ENCODE data around the gene RIOK3. TPM values are rescaled to one million over a fixed set of nuclear protein-coding genes. Genes with fewer than 3 reads are reported as not detected.

The RIOK3 gene
- total and polyA plus RNA-seq, 10 of the 15 experiments (the other 5 are each of a cell fraction or from before 2014, with no cell fraction given), result 18.0 to 87.5 (median 53.8) TPM

Small RNA genes lying within 50 kb of the gene (small RNA-seq; reads per million reads assigned to genes)
- gene AC026634.1, result not detected
- not detected for gene RF00019

Other genes with a start within 250 kb of the RIOK3 start
- 47.4 and 51.9 TPM in 2 replicates for gene RMC1, start 50.2 kb downstream of the RIOK3 start, total RNA-seq (2014; rRNA removed)
- gene RMC1, start 50.2 kb downstream of the RIOK3 start, total RNA-seq (2014; rRNA removed; fragmentation: Illumina TruSeq; extraction: Trizol), result 38.3 and 40.3 TPM in 2 replicates
- gene RMC1, start 50.2 kb downstream of the RIOK3 start, total RNA-seq (2021), result 41.9 TPM in 2 replicates
- gene RMC1, start 50.2 kb downstream of the RIOK3 start, polyA plus RNA-seq (2011; rRNA removed), result 49.3 and 51.4 TPM in 2 replicates
- 42.2 and 49.6 TPM in 2 replicates for gene RMC1, start 50.2 kb downstream of the RIOK3 start, polyA plus RNA-seq (2014; fragmentation: Illumina TruSeq; extraction: Trizol)
- gene RMC1, start 50.2 kb downstream of the RIOK3 start, polyA plus RNA-seq (2014; fragmentation: Nextera tagmentation; extraction: Ambion mirVana), result 10 to 100 TPM in 1 of 2 experiments, 1 to 10 TPM in 1; 8.4 to 25.7 TPM
- gene RMC1, start 50.2 kb downstream of the RIOK3 start, polyA plus RNA-seq (2014; rRNA removed), result 41.9 and 42.9 TPM in 2 replicates
- 10 to 100 TPM; 54.2 to 57.6 TPM for gene RMC1, start 50.2 kb downstream of the RIOK3 start, polyA plus RNA-seq (2016; fragmentation: Nextera tagmentation; extraction: Ambion mirVana)
- gene NPC1, start 133.2 kb downstream of the RIOK3 start, total RNA-seq (2014; rRNA removed), result 18.9 and 24.0 TPM in 2 replicates
- 19.9 and 21.1 TPM in 2 replicates for gene NPC1, start 133.2 kb downstream of the RIOK3 start, total RNA-seq (2014; rRNA removed; fragmentation: Illumina TruSeq; extraction: Trizol)
- gene NPC1, start 133.2 kb downstream of the RIOK3 start, total RNA-seq (2021), result 22.9 and 25.5 TPM in 2 replicates
- 38.3 and 45.2 TPM in 2 replicates for gene NPC1, start 133.2 kb downstream of the RIOK3 start, polyA plus RNA-seq (2011; rRNA removed)
- gene NPC1, start 133.2 kb downstream of the RIOK3 start, polyA plus RNA-seq (2014; fragmentation: Illumina TruSeq; extraction: Trizol), result 17.4 and 21.1 TPM in 2 replicates
- 10 to 100 TPM; 10.1 to 11.0 TPM for gene NPC1, start 133.2 kb downstream of the RIOK3 start, polyA plus RNA-seq (2014; fragmentation: Nextera tagmentation; extraction: Ambion mirVana)
- gene NPC1, start 133.2 kb downstream of the RIOK3 start, polyA plus RNA-seq (2014; rRNA removed), result 15.8 and 19.0 TPM in 2 replicates
- 10 to 100 TPM; 20.6 to 24.4 TPM for gene NPC1, start 133.2 kb downstream of the RIOK3 start, polyA plus RNA-seq (2016; fragmentation: Nextera tagmentation; extraction: Ambion mirVana)
- gene ANKRD29, start 209.6 kb downstream of the RIOK3 start, total RNA-seq (2014; rRNA removed), result 0.98 and 1.3 TPM in 2 replicates
- gene ANKRD29, start 209.6 kb downstream of the RIOK3 start, total RNA-seq (2014; rRNA removed; fragmentation: Illumina TruSeq; extraction: Trizol), result 1.6 TPM in 2 replicates
- 1.4 and 1.7 TPM in 2 replicates for gene ANKRD29, start 209.6 kb downstream of the RIOK3 start, total RNA-seq (2021)
- gene ANKRD29, start 209.6 kb downstream of the RIOK3 start, polyA plus RNA-seq (2011; rRNA removed), result 9.2 and 15.1 TPM in 2 replicates
- 2.4 and 3.5 TPM in 2 replicates for gene ANKRD29, start 209.6 kb downstream of the RIOK3 start, polyA plus RNA-seq (2014; fragmentation: Illumina TruSeq; extraction: Trizol)
- gene ANKRD29, start 209.6 kb downstream of the RIOK3 start, polyA plus RNA-seq (2014; fragmentation: Nextera tagmentation; extraction: Ambion mirVana), result under 1 TPM; 0.53 to 0.62 TPM
- 1.2 and 2.5 TPM in 2 replicates for gene ANKRD29, start 209.6 kb downstream of the RIOK3 start, polyA plus RNA-seq (2014; rRNA removed)
- gene ANKRD29, start 209.6 kb downstream of the RIOK3 start, polyA plus RNA-seq (2016; fragmentation: Nextera tagmentation; extraction: Ambion mirVana), result 1 to 10 TPM; 1.6 TPM
- gene LAMA3, start 236.2 kb downstream of the RIOK3 start, total RNA-seq (2014; rRNA removed), result 2.0 and 2.9 TPM in 2 replicates
- gene LAMA3, start 236.2 kb downstream of the RIOK3 start, total RNA-seq (2014; rRNA removed; fragmentation: Illumina TruSeq; extraction: Trizol), result 5.4 and 6.5 TPM in 2 replicates
- gene LAMA3, start 236.2 kb downstream of the RIOK3 start, total RNA-seq (2021), result 4.5 and 5.7 TPM in 2 replicates
- gene LAMA3, start 236.2 kb downstream of the RIOK3 start, polyA plus RNA-seq (2011; rRNA removed), result 0.37 and 0.50 TPM in 2 replicates
- gene LAMA3, start 236.2 kb downstream of the RIOK3 start, polyA plus RNA-seq (2014; fragmentation: Illumina TruSeq; extraction: Trizol), result 5.8 and 11.7 TPM in 2 replicates
- gene LAMA3, start 236.2 kb downstream of the RIOK3 start, polyA plus RNA-seq (2014; fragmentation: Nextera tagmentation; extraction: Ambion mirVana), result 1 to 10 TPM; 4.4 to 5.1 TPM
- gene LAMA3, start 236.2 kb downstream of the RIOK3 start, polyA plus RNA-seq (2014; rRNA removed), result 2.2 and 3.3 TPM in 2 replicates
- 1 to 10 TPM; 6.2 to 6.3 TPM for gene LAMA3, start 236.2 kb downstream of the RIOK3 start, polyA plus RNA-seq (2016; fragmentation: Nextera tagmentation; extraction: Ambion mirVana)

All from GM12878 (cell line).